LNCaP clone FGC (cell line): ENCODE results near the gene ACTL8.

Experiments used
- DNase-seq: peaks from one replicate; pipeline ENCODE4 v3.0.0-alpha.2; 2011; ENCODE audit warnings: low read depth
- H3K4me3 ChIP-seq: 2 replicates; pipeline ENCODE4 v1.5.1; 2011; ENCODE audit warnings: mild to moderate bottlenecking, low read depth, low read length, control low read depth
- CTCF ChIP-seq: IDR thresholded peaks from 2 replicates; pipeline ENCODE4 v1.5.1; 2012; ENCODE audit warnings: mild to moderate bottlenecking; ENCODE audit not compliant: control insufficient read depth, insufficient read depth; ENCODE audit errors: extremely low read depth

ACTL8 gene

GRCh38 chr1:17717594-17718535, 37.3 kb upstream of the ACTL8 start:
- TF ChIP-seq CTCF: no peak
- H3K4me3 ChIP-seq: no peak overlapping the region
- no peak for DNase-seq

GRCh38 chr1:17719874-17720273, 35.3 kb upstream of the ACTL8 start:
- no peak for TF ChIP-seq CTCF
- no peak for DNase-seq
- no peak overlapping the region for H3K4me3 ChIP-seq

GRCh38 chr1:17721444-17721843, 33.7 kb upstream of the ACTL8 start:
- TF ChIP-seq CTCF: no peak
- no peak for DNase-seq
- no peak overlapping the region for H3K4me3 ChIP-seq

GRCh38 chr1:17723684-17724083, 31.4 kb upstream of the ACTL8 start:
- no peak for DNase-seq
- no peak overlapping the region for H3K4me3 ChIP-seq
- no peak for TF ChIP-seq CTCF

GRCh38 chr1:17724150-17724549, 31.0 kb upstream of the ACTL8 start:
- DNase-seq: no peak
- no peak overlapping the region for H3K4me3 ChIP-seq
- TF ChIP-seq CTCF: no peak

GRCh38 chr1:17725084-17725719, 29.9 kb upstream of the ACTL8 start:
- DNase-seq: no peak
- no peak for TF ChIP-seq CTCF

More at GRCh38 chr1:17725084-17725719, 29.9 kb upstream of the ACTL8 start:
- no peak overlapping the region for H3K4me3 ChIP-seq
